Astrocyte of the hippocampus (primary cell): ENCODE measurements around the gene AMPD3.

Source experiments
- DNase-seq: peaks from one replicate; pipeline ENCODE4 v3.0.0; 2011; ENCODE audit warnings: low read depth, low spot score

The AMPD3 gene

DNA sequence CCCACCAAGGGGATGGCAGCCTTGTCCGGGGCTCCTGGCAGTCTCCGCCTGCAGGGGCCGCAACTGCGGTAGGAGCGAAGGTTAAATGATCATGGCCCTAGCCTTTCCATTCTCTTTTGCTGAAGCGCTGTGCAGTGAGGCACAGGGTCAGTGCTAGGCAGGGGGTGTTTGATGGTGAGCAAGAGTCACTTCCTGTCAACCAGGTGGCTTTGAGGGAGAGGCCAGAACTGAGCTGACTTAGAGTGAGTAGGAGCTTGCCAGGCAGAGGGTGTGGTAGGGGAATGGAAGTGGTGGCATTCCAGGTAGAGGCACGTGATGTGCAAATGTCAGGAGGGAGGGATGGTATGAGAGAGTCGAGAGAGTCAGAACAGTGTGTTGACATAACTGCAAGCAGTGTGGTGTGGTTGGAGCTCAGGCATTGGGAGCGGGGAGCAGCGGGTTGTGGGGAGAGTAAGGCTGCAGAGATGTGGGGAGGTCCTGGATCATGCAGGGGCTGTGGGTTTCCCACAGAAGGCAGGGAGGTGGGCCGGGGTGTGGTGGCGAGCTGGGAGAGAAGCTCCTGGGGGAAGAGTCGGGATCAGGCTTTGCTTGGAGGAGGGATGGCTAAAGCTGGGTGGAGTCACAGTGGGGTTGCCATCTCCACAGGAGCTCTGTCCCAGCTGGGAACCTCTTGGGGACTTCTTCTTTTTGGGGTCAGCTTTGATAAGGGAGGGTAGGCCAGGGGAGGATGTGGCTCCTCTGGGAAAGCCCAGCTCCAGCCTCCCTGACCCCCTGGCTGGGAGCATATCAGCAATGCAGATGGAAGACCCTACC is 33.3 kb downstream of the AMPD3 start:
- DNase-seq, result no peak

DNA sequence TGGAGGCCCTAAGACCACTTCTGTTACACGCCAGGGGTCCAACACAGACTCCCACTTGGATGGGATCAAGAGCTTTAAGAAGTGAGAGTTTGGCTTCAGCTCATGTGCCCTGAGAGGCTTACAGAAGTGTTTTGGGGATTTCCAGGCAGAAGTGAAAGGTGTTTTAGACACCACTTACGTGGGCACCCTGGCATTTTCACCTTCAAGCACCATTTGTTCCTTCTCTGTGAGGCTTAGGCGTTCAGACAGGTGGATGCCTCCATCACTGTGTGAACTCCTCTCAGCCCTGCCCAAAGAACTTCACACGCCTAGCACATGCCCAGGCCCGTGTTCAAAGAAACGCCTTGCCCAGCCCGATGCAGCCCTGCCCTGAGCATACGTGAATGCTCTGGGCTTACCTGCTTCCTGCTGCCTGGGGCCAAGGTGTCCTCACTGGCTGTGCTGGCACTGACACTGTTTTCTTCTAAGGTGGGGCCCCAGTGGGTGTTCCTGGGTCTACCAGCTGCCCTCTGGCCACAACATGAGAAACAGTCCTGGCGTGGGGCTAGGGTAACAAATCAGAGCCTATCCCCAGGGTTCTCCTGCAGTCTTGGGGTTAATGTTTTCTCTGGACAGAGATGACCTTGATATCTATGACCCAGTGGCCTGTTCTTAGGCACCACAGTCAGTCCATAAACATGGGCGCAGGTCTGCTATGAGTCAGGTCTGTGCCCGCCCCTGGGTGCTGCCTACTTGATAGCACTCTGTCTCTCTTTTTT is 34.0 kb downstream of the AMPD3 start:
- no peak for DNase-seq

DNA sequence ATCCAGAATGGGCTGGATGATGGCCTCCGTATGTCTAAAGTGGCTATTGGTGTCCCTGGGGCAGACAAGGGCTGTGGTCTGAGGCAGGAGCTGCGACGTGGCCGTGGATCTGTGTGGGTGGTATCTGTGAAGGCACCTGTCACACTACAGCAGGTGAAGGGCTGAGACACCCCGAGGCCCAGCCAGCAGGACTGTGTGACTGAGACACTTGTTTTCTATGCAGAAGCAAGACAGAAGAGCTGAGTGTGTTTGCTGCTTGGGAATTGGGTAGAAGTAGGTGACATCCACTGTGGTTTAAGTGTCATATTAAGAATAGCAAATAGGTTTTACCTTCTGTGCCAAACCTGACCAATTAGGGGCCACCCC is 35.0 kb downstream of the AMPD3 start:
- no peak for DNase-seq

DNA sequence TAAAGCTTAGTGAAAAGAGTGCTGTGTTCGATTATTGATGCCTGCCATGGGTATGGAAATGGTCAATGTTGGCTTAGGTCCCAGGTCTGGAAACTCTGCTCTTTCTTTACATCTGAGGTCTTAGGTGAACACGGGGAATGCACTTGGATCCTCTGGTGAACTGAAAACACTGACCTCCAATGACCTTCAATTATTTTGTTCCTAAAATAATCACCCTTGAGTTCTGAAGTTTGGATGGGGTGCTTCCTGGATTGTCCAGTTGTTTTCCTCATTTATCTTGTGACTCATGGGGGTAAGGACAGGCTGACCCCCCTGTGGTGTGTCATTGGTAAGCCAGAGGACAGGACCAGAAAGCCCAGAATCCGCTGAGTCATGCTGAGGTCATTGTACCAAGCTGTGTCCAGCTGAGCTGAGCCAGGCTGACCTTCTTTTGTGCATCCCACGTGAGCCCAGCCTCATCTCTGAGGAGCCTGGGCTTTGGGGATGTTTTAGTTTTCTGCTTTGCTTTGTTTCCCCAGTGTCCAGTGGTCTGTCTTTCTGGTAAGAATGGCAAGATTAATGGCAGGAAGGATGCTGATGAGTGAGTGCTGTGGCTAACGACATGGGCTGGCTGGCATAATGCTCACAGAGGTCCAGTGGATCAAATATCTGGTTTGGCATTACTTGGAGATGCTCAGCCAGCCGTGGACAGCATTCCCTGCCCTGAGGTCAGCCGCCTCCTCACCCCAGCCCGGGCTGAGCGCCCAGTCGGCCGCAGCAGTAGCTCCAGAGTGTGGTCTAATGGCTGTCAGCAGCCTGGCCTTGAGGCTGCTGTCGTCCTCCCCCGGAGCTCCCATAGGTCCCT is 35.6 kb downstream of the AMPD3 start:
- DNase-seq, result peak; percentile 93

DNA sequence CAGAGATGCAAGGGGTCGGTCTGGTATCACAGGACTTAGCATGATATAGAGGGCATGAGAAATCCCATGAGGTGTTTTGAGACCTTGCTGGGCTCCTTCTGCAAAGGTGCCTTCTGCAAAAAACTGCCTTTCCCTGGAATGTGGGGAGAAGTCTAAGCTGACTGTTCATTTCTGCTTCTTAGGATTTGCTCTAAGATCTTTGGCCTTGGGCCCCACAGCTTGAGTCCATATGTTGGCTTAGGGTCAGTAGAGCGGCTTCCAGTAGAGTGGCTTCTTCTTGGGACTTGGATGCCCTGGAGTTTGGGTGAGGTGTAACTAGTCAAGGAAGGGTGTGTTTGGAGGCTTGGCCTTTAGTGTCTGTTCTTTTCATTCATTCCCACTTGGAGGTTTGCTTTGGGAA is 37.0 kb downstream of the AMPD3 start:
- DNase-seq, result no peak

DNA sequence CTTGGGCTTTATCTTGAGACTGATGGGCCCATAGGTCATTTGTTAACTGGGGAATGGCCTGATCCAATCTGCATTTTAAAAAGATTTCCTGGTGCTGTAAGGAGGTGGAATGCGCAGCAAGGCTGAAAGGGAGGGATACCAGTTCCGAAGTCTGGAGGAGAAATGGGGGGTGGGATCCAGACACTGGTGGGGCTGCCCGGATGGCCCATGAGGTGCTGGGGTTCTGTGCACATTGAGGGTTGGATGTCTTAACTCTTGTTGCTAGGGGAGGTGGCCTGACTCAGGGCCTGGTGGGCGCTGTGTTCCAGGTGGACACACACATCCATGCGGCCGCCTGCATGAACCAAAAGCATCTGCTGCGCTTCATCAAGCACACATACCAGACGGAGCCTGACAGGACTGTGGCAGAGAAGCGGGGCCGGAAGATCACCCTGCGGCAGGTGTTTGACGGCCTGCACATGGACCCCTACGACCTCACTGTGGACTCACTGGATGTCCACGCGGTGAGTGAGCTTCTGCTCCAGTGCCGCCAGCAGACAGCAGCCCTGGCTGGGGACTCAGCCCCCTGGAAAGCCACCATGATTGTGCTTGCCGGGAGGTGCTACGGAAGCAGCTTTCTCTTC is 38.1 kb downstream of the AMPD3 start:
- no peak for DNase-seq

DNA sequence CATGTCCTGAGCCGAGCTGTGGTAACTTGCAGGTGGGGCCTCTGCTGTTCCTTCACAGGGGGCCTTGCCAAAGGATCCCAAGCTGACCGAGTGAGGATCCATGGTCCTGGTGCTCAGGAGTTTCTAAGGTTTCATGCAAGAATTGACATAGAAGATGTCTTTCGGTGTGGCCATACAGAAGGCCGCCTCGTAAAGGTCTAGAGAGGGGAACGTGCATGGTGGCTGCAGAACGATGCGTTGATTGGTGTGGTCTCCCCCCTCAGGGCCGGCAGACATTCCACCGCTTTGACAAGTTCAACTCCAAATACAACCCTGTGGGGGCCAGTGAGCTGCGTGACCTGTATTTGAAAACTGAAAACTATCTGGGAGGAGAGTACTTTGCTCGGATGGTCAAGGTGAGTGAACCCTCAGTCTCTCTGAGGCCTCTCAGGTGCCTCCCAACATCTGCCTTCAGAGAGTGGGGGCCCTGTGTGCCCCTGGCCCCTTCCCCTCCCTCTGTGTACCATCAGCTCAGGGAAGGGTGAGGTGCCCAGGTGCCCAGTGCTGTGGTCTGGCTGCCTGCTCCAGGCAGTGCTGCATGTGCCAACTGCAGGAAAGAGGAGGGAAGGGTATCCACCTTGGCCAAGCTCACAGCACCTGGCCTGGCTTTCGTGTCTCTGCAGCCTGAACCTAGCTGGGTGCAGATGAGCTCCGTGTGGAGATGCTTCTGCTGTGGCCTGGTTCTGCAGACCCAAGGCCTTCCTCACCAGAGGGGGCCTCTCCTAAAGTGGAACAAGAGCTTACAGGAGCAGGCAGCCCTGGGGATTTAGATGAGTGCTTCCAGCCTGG is 39.8 kb downstream of the AMPD3 start:
- DNase-seq, result no peak

DNA sequence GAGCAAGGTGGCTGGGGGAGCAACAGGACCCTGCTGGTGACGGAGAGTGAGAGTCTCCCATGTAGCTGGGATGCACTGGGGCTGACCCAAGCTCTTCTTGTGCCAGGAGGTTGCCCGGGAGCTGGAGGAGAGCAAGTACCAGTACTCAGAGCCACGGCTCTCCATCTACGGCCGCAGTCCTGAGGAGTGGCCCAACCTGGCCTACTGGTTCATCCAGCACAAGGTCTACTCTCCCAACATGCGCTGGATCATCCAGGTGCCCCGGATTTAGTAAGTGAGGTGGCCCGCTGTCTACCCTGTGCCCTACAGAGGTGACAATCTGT is 40.4 kb downstream of the AMPD3 start:
- no peak for DNase-seq

DNA sequence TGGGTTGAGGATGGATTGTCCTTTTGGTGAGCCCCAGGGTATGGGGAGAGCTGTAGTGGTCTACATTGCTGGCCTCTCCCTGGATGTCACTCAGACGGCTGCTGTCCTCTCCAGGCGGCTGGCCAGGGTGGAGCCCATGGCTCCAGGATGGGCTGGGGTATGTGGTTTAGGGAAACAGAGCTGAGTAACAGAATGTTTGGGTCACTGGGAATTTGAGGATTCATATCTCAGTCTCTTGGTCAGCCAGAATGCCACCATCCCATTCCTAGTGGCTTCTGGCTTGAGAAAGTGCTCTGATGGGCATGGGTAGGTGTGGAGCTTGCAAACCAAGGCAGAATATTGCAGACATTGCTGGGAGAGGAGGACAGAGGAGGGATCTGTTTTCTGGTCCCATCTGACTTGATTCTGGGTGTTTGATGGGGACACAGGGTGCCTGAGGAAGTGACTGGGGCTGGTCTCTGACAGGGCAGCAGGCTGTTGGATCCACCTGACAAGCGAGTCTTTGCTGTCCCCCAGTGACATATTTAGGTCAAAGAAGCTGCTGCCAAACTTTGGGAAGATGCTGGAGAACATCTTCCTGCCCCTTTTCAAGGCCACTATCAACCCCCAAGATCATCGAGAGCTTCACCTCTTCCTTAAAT is 41.4 kb downstream of the AMPD3 start:
- no peak for DNase-seq

DNA sequence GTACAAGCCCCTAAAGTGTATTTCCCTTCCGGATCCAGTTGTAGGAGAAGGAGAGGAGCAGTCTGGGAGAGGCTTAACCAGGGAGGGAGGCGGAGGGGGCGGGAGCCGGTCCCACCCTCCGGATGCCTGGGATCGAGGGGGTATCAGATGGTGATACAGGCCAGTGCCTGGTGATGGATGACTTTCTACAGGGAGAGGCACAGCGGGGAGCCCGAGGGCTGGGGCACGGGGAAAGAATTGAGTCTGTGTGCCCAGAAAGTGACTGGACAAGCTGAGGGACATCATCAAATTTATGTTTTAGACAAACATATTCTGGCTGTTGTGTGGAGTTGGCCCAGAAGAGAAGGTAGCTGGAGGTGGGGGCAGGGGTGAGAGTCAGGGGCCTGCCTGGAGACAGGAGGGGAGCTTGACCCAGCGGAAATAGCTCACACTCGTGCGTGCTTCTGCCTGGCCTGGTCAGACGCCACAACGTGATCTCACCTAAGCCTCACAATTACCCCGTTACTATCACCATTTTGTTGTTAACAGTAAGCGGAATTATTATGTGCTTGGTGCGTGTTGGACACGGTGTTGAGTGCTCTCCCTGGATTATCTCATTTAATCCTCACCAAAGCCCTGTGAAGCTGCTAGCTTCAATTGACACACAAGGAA is 42.4 kb downstream of the AMPD3 start:
- DNase-seq, result no peak

DNA sequence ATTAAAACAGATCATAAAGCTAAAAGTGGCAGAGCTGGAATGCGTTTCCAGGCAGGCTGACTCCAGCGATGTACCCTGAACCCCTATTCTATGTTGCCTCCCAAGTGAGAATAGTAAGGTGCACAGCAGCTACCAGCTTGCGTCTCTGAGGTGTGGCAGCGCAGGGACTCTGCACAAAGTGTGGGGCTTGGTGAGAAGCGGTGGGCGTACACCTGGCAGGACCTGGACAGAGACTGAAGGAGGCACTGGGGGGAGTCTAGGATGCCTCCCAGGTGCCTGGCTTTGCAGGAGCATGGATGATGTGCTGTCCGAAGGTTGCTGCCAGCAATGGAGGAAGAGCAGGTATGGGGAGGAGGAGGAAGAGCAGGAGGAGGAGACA is 42.9 kb downstream of the AMPD3 start:
- DNase-seq, result no peak

DNA sequence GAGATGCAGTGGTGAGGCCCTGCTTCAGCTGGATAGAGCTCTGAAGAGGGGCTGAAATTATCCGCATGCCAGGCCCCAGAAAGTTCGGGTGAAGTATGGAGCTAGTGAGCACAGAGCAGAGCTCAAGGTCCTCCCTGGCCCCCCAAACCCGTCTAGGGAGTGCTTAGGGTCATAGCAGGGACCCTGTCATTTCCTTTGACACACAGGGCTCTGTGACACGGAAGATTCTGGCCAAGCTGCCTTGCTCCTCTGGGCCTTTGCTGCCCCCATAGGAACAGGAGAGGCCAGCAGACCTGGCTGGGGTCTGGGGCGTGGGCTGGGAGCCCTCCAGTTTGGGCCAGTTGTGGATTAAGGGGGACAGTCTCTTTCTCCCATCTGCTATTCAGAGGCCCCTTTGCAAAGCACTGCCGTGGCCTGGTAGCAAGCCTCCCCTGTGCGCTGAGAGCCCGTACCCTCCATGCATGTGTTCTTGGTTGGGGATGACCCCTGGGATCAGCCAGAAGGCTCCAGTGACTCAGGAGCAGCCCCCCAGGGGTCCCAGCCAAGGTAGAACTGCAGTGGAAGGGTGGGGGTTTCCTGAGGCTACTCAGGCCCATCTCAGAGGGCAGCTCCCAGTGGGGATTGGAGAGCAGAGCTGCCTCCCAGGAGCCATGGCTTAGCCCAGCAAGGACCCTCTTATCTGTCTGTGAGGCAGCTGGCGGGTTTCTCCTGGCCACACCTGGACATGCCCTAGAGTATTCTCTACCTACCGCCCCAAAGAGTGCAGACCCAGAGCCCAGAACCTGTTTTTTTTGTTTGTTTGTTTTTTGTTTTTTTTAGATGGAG is 43.6 kb downstream of the AMPD3 start:
- DNase-seq, result no peak

DNA sequence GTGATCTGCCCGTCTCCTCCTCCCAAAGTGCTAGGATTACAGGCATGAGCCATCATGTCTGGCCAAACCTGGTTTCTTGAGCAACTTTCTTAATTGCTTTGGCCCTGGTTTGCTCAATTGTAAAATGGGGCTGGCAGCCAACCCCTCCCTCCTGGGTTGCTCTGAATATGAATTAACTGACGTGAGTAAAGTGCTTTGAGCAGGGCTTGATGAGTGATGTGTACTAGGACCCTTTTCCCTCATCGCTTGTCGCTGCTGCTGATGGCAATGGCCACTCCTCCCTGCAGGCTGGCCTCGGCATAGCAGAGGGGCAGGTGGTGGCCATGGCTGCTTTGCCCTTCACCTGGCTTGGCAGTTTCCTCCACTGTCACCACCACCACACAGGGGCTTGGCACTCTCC is 44.4 kb downstream of the AMPD3 start:
- DNase-seq, result no peak

DNA sequence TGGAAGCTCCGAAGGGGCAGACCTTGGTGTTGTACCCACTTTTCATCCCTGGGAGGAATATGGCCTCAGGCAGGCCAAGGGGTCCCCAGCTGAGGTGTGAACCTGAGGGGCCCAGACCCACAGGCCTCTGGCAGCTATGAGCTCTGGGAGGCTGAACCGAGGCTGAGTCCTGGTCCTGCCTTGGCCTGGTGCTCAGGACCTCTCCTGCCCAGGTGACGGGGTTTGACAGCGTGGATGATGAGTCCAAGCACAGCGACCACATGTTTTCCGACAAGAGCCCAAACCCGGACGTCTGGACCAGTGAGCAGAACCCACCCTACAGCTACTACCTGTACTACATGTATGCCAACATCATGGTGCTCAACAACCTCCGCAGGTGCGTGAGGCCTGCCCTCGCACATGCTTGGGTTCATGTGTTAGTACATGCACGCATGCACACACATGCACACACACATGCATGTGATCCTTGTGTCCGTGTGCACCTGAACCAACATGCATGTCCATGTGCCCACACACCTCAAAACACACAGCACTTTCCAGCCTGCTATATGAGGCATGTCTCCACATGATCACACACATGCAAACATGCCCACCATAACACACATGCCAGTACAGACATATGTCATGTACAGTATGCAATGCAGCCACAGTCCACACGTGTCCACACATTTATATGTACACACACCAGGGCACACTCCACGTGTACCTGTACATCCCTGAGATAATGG is 45.0 kb downstream of the AMPD3 start:
- no peak for DNase-seq

DNA sequence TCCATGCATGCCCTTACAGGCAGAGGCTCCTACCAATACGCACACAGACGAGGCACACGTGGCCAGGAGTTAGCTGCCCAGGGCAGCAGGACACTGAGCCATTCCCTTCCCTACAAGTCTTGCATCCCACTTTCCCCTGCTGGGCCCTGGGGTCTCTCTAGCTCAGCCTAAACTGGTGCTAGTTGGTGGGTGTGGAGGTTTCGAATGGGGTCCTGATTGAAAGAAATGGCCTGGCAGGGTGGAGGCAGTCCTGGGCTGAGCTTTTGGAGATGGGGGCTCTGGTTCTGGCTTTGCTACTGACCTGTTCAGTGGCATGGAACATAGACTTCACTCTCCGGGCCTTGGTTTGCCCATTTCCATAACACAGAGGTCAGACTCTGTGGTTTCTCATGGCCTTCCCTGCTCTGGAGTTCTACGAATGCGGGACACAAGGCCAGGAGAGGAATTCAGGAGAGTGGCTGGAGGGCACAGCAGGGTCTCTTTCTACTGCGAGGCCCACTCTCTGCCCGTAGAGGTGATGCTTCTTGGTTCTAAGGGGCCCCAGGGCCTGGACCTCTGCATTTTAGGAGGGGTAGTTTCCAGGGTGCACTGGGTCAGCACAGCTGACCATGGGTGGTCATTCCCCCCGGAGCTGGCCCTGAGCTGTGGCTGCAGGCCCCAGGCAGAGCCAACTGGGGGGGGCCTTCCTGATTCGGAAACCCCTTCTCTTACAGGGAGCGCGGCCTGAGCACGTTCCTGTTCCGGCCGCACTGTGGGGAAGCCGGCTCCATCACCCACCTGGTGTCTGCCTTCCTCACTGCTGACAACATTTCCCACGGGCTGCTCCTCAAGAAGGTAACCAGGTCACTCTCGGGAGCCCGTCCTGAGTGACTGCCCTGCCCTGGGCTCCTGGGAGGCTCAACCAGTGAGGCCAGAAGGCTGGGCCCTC is 46.0 kb downstream of the AMPD3 start:
- no peak for DNase-seq

DNA sequence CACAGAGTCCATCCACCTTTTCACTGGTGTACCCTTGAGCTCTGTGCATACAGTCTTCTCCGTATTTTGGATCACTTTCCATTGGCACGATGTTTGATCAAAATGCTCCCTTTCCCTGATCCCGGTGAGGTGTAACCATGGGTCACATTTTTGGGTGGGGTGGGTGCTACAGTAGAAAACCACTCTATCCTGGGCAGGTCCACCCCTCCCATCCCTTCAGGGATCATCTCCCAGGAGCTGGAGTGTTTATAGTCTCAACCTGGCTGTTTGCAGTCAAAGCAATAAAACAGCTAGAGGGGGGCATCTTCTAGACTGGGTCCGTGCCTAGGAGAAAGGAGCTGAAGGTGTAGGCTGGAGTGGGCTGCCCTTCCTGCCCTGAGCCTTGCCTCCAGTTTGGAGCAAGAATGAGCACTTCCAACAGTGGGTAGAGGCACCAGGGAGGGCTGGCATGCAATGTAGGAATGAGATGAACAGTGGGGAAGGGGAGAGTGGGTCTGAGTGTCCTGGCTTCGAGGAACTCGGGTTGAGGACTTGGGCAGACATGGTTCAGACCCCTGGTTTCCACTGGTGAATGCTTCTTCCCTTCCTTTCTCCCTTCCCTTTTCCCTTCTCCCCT is 47.1 kb downstream of the AMPD3 start:
- no peak for DNase-seq

DNA sequence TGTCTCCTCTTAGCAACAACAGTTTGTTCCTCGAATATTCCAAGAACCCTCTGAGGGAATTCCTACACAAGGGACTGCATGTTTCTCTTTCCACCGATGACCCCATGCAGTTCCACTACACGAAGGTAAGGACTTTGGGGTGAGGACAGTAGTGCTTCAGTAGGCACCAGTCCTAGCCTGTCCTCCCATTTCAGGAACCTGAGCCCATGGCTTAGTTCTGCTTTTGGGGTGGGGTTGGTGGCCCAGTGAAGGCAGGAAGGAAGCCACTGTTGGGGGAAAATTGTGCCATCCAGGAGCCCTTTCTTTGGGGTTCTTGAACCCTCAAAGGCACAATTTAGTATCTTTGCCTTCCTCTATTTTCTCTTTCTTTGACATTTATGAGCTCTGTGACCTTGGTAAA is 47.7 kb downstream of the AMPD3 start:
- no peak for DNase-seq
